PFSK-1 (cell line): ENCODE measurements around the gene ATOH7.

Experiments used
- FOXP2 ChIP-seq: optimal IDR thresholded peaks from 2 replicates; pipeline ENCODE3; 2011; ENCODE audit warnings: borderline replicate concordance, control low read depth, inconsistent platforms; ENCODE audit not compliant: insufficient read depth; ENCODE audit errors: extremely low read length, extremely low read depth
- POLR2AphosphoS5 ChIP-seq: IDR thresholded peaks from 2 replicates; pipeline ENCODE4 v1.6.1; 2012; ENCODE audit warnings: low read depth, mild to moderate bottlenecking, control low read depth, low read length, moderate library complexity
- REST ChIP-seq, 2 experiments: IDR thresholded peaks; 2 replicates each; pipeline versions ENCODE4 v1.6.1 to v1.8.0; 2011 to 2012; ENCODE audit warnings: low read depth in 2 of 2, low read length in 2 of 2, control low read depth in 1 of 2, inconsistent platforms in 1 of 2, mild to moderate bottlenecking in 1 of 2, moderate library complexity in 1 of 2; ENCODE audit not compliant: insufficient read depth in 1 of 2
- SIN3A ChIP-seq: IDR thresholded peaks from 2 replicates; pipeline ENCODE4 v1.6.1; 2012; ENCODE audit warnings: mild to moderate bottlenecking, low read length, moderate library complexity, borderline replicate concordance; ENCODE audit not compliant: insufficient read depth
- TAF1 ChIP-seq: IDR thresholded peaks from 2 replicates; pipeline ENCODE4 v1.6.1; 2012; ENCODE audit warnings: low read length, control low read depth, borderline replicate concordance; ENCODE audit not compliant: insufficient read depth

Gene ATOH7

GRCh38 chr10:68224810-68225209 is 7.1 kb downstream of the ATOH7 start:
- TF ChIP-seq POLR2AphosphoS5 (no peak), TAF1 (no peak), REST (IDR thresholded peaks at IDR 0.05; ENCODE audit: insufficient read depth in 1 of 2, low read depth in 2 of 2, low read length in 2 of 2) (no peak), FOXP2 (no peak), SIN3A (no peak)

GRCh38 chr10:68223535-68224165 is 8.3 kb downstream of the ATOH7 start:
- no peak for TF ChIP-seq POLR2AphosphoS5
- no peak for TF ChIP-seq REST (IDR thresholded peaks at IDR 0.05; ENCODE audit: insufficient read depth in 1 of 2, low read depth in 2 of 2, low read length in 2 of 2)
- no peak for TF ChIP-seq SIN3A
- no peak for TF ChIP-seq TAF1
- no peak for TF ChIP-seq FOXP2

- no peak for TF ChIP-seq POLR2AphosphoS5
- no peak for TF ChIP-seq REST (IDR thresholded peaks at IDR 0.05; ENCODE audit: insufficient read depth in 1 of 2, low read depth in 2 of 2, low read length in 2 of 2)
- TF ChIP-seq TAF1, result no peak
- no peak for TF ChIP-seq FOXP2
- TF ChIP-seq SIN3A, result no peak
Observed at GRCh38 chr10:68222391-68222790, 9.5 kb downstream of the ATOH7 start.

GRCh38 chr10:68221196-68221595 is 10.7 kb downstream of the ATOH7 start:
- no peak for TF ChIP-seq FOXP2
- no peak for TF ChIP-seq SIN3A
- TF ChIP-seq TAF1, result no peak
- TF ChIP-seq REST (IDR thresholded peaks at IDR 0.05; ENCODE audit: insufficient read depth in 1 of 2, low read depth in 2 of 2, low read length in 2 of 2), result no peak
- no peak for TF ChIP-seq POLR2AphosphoS5

GRCh38 chr10:68218786-68219185 is 13.1 kb downstream of the ATOH7 start:
- TF ChIP-seq TAF1, result no peak
